Panc1 (cell line): ENCODE measurements around the gene WDFY2. TPM values are rescaled to one million over a fixed set of nuclear protein-coding genes. Genes with fewer than 3 reads are reported as not detected.
A peak's percentile ranks its signal among the peaks of the same experiment; 100 is the strongest.

Experiments used
- ATAC-seq: fragments of 200-7000 bp; cut with Tn5 transposase; 2 replicates; pipeline ENCODE4 v1.9.1; 2020; ENCODE audit warnings: mild to moderate bottlenecking, moderate library complexity
- BruUV-seq: library from RNA; stranded (reverse); fragments of 400-500 nt; replicated peaks from 2 replicates; lab custom pipeline; 2021; lab: Mats Ljungman, UMichigan
- CTCF ChIA-PET: fragments of 300-600 bp; sonication (Branson Sonifier 250); formaldehyde crosslinking; loops from one replicate; lab custom pipeline; 2022; ENCODE audit warnings: antibody characterized with exemption; lab: Charles Lee
- POLR2A ChIA-PET: fragments of 300-600 bp; sonication (Branson Sonifier 250); formaldehyde crosslinking; loops from one replicate; lab custom pipeline; 2022; ENCODE audit warnings: antibody characterized with exemption; lab: Charles Lee
- DNase-seq: peaks from one replicate; pipeline ENCODE4 v3.0.0-alpha.2; 2010; ENCODE audit warnings: low read depth, low spot score
- H3K27ac ChIP-seq: 2 replicates; pipeline ENCODE4 v1.5.1; 2011; ENCODE audit warnings: mild to moderate bottlenecking, low read length, inconsistent platforms
- H3K27me3 ChIP-seq: fragments of 200-500 bp; sonication (Bioruptor generic); 2 replicates; pipeline ENCODE4 v1.6.0; 2014; ENCODE audit warnings: low read length, inconsistent platforms; ENCODE audit not compliant: control insufficient read depth, insufficient read depth
- H3K36me3 ChIP-seq: fragments of 200-500 bp; sonication (Bioruptor generic); 2 replicates; pipeline ENCODE4 v1.5.1; 2014; ENCODE audit warnings: inconsistent platforms, mild to moderate bottlenecking, low read length, moderate library complexity; ENCODE audit not compliant: control insufficient read depth, insufficient read depth
- H3K4me1 ChIP-seq: 2 replicates; pipeline ENCODE4 v1.5.1; 2011; ENCODE audit warnings: inconsistent platforms, mild to moderate bottlenecking, low read length, moderate library complexity; ENCODE audit not compliant: control insufficient read depth, insufficient read depth
- H3K4me3 ChIP-seq, 2 experiments: 2 replicates each; pipeline ENCODE4 v1.5.1; 2011 to 2012; ENCODE audit warnings: low read depth in 2 of 2, low read length in 2 of 2, mild to moderate bottlenecking in 2 of 2, inconsistent platforms in 1 of 2, moderate library complexity in 1 of 2
- H3K9me3 ChIP-seq: fragments of 200-500 bp; sonication (Bioruptor generic); 2 replicates; pipeline ENCODE4 v1.5.1; 2014; ENCODE audit warnings: low read depth, mild to moderate bottlenecking, inconsistent platforms, low read length, moderate library complexity; ENCODE audit not compliant: control insufficient read depth, insufficient read depth
- POLR2AphosphoS5 ChIP-seq: IDR thresholded peaks from 2 replicates; pipeline ENCODE4 v1.6.1; 2012; ENCODE audit warnings: mild to moderate bottlenecking, low read depth, low read length, moderate library complexity
- SIN3A ChIP-seq: IDR thresholded peaks from 2 replicates; pipeline ENCODE4 v1.6.1; 2012; ENCODE audit warnings: low read depth, mild to moderate bottlenecking, low read length, moderate library complexity, borderline replicate concordance; ENCODE audit not compliant: insufficient read depth
- TCF7L2 ChIP-seq: IDR thresholded peaks from 2 replicates; pipeline ENCODE4 v1.6.1; 2011; ENCODE audit warnings: mild to moderate bottlenecking, low read depth, low read length, inconsistent platforms
- in situ Hi-C: cut with HindIII; loops from 2 replicates; pipeline ENCODE4 v1.10.0; 2016; ENCODE audit warnings: low sequenced_read_pairs, low pct_unique_long_range_greater_than_20kb
- intact Hi-C: fragments of 100-400 bp; cut with micrococcal nuclease; formaldehyde crosslinking; loops from one replicate; pipeline ENCODE4 v1.10.0; 2022; ENCODE audit not compliant: unreplicated experiment
- total RNA-seq: library from RNA; stranded (reverse); gene quantifications from one replicate; pipeline ENCODE4 v1.2.1, GENCODE V29; 2021; ENCODE audit not compliant: unreplicated experiment
- TF ChIP-seq, protein P1 (sequence below), 2 experiments: IDR thresholded peaks; 2 replicates each; pipeline ENCODE4 v1.6.1; 2011 to 2012; ENCODE audit warnings: low read depth in 2 of 2, control low read depth in 1 of 2, low read length in 1 of 2, mild to moderate bottlenecking in 1 of 2, moderate library complexity in 1 of 2; ENCODE audit not compliant: insufficient read depth in 1 of 2
- TF ChIP-seq, protein P2 (sequence below): fragments of 450-650 bp; IDR thresholded peaks from 2 replicates; pipeline ENCODE4 v1.5.1; 2017; ENCODE audit warnings: mild to moderate bottlenecking

The WDFY2 gene
- total RNA-seq, 1 experiment from 2014 or later, result 7.8 TPM

DNA sequence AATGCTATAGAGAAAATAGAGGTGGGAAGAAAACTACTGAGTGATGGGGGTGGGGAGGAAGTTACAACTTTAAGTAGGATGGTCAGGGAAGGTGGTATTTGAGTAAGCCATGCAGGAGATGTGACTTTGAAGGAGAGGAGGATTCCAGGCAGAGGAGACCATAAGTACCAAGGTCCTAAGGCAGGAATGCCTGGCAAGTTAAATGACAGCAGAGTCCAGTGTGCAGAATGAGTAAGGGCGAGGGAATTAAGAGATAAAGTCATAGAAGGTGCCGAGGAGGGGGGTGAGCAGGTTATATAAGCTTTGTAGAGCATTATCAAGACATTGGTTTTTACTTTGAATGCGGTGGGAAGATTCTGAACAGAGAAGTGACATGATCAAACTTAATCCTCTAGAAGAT lies 43.2 kb upstream of the WDFY2 start:
- TF ChIP-seq, protein P1, sequence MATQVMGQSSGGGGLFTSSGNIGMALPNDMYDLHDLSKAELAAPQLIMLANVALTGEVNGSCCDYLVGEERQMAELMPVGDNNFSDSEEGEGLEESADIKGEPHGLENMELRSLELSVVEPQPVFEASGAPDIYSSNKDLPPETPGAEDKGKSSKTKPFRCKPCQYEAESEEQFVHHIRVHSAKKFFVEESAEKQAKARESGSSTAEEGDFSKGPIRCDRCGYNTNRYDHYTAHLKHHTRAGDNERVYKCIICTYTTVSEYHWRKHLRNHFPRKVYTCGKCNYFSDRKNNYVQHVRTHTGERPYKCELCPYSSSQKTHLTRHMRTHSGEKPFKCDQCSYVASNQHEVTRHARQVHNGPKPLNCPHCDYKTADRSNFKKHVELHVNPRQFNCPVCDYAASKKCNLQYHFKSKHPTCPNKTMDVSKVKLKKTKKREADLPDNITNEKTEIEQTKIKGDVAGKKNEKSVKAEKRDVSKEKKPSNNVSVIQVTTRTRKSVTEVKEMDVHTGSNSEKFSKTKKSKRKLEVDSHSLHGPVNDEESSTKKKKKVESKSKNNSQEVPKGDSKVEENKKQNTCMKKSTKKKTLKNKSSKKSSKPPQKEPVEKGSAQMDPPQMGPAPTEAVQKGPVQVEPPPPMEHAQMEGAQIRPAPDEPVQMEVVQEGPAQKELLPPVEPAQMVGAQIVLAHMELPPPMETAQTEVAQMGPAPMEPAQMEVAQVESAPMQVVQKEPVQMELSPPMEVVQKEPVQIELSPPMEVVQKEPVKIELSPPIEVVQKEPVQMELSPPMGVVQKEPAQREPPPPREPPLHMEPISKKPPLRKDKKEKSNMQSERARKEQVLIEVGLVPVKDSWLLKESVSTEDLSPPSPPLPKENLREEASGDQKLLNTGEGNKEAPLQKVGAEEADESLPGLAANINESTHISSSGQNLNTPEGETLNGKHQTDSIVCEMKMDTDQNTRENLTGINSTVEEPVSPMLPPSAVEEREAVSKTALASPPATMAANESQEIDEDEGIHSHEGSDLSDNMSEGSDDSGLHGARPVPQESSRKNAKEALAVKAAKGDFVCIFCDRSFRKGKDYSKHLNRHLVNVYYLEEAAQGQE (IDR thresholded peaks at IDR 0.05; ENCODE audit: insufficient read depth in 1 of 2, low read depth in 2 of 2, low read length in 1 of 2), result no peak
- TF ChIP-seq SIN3A (no peak), TCF7L2 (no peak), POLR2AphosphoS5 (no peak)
- TF ChIP-seq, protein P2, sequence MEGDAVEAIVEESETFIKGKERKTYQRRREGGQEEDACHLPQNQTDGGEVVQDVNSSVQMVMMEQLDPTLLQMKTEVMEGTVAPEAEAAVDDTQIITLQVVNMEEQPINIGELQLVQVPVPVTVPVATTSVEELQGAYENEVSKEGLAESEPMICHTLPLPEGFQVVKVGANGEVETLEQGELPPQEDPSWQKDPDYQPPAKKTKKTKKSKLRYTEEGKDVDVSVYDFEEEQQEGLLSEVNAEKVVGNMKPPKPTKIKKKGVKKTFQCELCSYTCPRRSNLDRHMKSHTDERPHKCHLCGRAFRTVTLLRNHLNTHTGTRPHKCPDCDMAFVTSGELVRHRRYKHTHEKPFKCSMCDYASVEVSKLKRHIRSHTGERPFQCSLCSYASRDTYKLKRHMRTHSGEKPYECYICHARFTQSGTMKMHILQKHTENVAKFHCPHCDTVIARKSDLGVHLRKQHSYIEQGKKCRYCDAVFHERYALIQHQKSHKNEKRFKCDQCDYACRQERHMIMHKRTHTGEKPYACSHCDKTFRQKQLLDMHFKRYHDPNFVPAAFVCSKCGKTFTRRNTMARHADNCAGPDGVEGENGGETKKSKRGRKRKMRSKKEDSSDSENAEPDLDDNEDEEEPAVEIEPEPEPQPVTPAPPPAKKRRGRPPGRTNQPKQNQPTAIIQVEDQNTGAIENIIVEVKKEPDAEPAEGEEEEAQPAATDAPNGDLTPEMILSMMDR, result no peak
- H3K9me3 ChIP-seq, result no peaks in the 10 kb centered on the region
- BruUV-seq, result no TSS peak
- CTCF ChIA-PET, result no interaction called here
- no peaks in the 10 kb centered on the region; the same call in none of the 2 replicates for H3K4me1 ChIP-seq
- H3K4me3 ChIP-seq, result no peak overlapping the region
- intact Hi-C loops (no loop called here), in situ Hi-C loops (no loop called here)
- H3K36me3 ChIP-seq, result no peaks in the 10 kb centered on the region; the same call in 1 of the 2 replicates
- ATAC-seq (0 out of 2 replicates have a peak, but pooled peaks have one; percentile 62), DNase-seq (no peak)
- no peaks in the 10 kb centered on the region for H3K27me3 ChIP-seq
- POLR2A ChIA-PET, result no interaction called here
- H3K27ac ChIP-seq, result no peak overlapping the region

DNA sequence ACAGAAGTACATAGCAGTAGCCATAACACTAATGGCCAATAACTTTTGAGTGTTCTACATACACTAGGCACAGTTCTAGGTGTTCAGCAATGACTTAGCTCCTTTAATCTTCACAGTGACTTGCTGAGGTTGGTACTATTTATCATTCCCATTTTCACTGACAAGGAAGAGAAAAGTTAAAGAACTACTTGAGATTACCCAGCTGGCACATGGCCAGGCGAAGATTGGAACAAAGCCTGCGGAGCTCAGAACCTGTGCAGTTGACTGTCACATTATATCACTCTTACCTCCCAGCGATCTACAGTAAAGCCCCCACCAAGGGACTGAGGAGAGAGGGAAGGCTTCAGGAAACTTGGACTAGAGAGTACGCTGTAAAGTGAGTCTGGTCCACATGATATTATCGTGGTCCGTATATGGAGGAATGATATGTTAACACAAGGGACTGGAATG lies 42.4 kb upstream of the WDFY2 start:
- Histone ChIP-seq H3K4me3 (no peak overlapping the region), H3K9me3 (no peaks in the 10 kb centered on the region), H3K27ac (no peak overlapping the region), H3K4me1 (no peaks in the 10 kb centered on the region; the same call in none of the 2 replicates), H3K27me3 (no peaks in the 10 kb centered on the region), H3K36me3 (no peaks in the 10 kb centered on the region; the same call in 1 of the 2 replicates)
- TF ChIP-seq SIN3A (no peak), TCF7L2 (no peak), POLR2AphosphoS5 (no peak)
- TF ChIP-seq, protein P2, result no peak
- ChIA-PET CTCF (no interaction called here), POLR2A (no interaction called here)
- intact Hi-C loops (no loop called here), in situ Hi-C loops (no loop called here)
- no peak for DNase-seq
- BruUV-seq, result no TSS peak
- ATAC-seq, result peak; percentile 60
